NCI-H1930 (cell line): ENCODE data around the gene PHKG2.
"Not testable (repeated sequence)": the region's sequence is repeated elsewhere in the genome, so short reads cannot be mapped to it uniquely, and the experiment has no call there.

Source experiments
- DNase-seq, 2 experiments: peaks; one replicate each; lab custom pipeline; 2025; lab: John Stamatoyannopoulos, UW

Gene PHKG2, protein sequence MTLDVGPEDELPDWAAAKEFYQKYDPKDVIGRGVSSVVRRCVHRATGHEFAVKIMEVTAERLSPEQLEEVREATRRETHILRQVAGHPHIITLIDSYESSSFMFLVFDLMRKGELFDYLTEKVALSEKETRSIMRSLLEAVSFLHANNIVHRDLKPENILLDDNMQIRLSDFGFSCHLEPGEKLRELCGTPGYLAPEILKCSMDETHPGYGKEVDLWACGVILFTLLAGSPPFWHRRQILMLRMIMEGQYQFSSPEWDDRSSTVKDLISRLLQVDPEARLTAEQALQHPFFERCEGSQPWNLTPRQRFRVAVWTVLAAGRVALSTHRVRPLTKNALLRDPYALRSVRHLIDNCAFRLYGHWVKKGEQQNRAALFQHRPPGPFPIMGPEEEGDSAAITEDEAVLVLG

DNA sequence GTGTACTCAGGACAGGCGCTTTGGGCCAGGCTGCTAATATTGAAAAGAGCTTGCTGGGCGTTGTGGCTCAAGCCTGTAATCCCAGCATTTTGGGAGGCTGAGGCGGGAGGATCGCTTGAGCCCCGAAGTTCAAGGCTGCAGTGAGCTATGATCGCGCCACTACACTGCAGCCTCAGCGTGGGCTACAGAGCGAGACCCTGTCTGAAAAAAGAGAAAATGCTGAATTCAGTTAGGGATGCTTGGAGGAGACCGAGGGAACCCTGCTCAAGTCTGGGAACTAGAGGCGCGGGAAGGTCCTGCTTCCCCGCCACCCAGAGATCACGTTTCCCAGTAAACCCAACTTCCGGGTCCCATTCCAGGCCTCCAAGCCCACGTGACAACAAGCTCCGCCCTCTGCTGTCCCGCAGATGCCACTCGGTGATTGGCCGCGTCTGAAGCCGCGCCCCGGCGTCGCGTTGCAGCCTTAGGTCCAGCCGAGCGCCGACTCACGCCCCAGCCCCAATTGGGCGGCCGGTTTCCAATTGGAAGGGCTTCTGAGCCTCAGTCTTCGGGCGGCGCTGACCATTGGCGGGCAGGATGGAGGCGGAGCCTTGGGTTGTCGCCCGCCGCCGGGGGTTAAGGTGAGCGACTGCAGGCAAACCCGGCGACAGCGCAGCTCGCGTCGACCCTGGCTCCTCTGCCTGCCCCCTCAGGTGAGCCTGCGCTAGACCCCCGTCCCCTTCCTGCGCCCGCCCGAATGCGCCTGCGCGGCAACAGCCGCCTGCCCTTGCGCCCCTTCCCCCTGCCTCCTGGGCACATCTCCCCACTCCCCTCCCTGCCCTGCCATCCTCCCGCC is at the start of gene PHKG2:
Gene PHKG2, plus strand, starts transcription at position 627 of the 835 bp plus-strand sequence. CDS start 396 bp downstream, outside the sequence.
- peak; percentile 100 for DNase-seq

DNA sequence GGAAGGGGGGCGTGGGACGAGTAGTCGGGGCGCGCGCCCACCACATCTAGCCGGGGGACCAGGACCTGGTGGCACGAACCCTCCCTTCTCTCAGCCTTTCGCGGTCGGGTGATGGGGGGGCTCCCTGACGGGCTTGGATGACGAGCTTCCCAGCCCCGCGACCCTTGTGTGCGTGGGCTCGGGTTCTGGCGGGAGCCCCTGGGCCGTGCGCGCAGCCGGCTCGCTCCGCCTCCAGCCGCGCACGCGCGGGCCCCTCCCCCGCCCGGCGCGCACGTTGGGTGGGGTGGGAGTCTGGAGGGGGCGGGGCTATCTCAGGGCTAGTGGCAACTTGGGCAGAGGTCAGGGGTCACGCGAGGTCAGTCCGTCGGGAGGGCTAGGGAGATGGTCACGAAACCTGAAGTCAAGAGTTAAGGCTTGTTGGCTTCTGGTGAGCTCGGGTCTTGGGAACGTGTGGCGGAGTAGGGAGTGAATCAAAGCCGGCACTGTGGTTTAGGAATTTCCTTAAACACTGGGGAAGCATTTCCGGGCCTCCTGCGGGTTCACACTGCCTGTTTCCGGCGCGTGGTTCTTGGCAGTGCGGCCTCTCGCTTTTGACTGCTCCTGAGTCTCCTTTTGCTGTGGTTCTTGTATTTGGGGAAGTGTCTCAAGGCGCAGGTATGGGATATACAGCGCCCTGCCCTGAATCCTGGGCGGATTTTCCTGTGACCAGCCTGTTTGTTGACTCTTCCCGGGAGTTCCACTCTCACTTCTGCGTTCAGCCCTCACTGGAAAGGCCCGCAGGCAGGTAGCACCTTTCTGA is 49.2 kb upstream of the PHKG2 start, which contains the start of gene SRCAP:
Gene SRCAP, plus strand, starts transcription at position 356 of the 799 bp plus-strand sequence. CDS start 1,654 bp downstream, outside the sequence.
- peak; percentile 72 to 85 for DNase-seq

DNA sequence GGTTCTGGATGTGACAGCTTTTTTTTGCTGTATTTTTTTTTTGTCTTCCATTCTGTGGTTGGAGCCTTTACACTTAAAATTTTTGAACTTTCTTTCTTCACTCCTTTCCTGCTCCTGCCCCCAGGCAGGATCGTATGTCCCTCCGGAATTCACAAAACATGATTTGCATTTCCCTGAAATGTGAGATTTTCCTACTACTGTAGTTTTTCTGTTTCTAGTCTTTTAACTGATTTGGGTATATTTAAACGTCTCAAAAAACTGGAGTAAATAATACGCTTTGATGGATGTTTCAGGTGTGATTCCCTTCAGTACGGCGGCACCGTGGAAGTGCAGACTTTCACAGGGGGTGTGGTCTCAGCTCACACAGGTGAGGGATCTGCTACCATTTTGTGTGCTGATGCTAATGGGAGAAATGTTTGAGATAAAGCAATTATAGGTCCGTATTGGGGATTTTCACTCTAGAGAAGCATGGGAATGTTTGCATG is 48.6 kb upstream of the PHKG2 start:
- DNase-seq = no peak

DNA sequence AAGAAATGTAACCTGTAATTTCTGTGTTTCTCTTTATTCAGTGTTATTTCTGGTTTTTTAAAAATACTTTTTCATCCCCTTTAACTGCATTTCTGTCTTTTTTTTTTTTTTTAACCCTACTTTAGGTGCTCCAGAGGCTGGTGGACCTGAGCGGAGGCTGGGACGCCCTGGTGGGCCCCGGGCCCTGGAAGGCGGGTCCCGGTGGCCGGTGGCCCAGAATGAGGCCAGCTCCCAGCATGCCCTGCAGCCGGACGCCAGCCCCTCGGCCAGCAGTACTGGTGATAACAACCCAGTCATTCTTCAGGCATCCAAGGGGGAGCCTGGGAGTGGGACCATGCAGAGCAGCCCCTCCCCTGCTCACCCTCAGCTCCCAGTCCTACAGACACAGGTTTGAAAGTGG is 47.7 kb upstream of the PHKG2 start:
- DNase-seq = no peak

DNA sequence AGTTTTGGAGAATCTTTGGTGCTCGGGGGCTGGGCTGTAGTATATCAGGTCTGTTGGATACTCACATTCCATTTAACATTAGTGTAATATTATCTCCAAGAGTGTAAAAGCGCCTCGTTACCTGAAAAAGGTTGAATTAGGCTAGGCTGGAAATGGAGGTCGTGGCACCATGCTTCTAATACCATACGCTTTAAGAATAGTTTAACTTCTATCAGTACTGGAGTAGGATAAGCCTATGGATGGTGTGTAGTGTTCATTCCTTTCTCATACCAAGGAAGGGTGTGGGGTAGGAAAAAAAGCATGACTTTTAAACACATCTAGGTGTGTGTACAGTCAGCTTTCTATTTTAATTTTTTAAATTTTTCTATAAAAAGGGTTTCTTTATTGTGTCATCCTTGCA is 47.3 kb upstream of the PHKG2 start:
- no peak for DNase-seq

DNA sequence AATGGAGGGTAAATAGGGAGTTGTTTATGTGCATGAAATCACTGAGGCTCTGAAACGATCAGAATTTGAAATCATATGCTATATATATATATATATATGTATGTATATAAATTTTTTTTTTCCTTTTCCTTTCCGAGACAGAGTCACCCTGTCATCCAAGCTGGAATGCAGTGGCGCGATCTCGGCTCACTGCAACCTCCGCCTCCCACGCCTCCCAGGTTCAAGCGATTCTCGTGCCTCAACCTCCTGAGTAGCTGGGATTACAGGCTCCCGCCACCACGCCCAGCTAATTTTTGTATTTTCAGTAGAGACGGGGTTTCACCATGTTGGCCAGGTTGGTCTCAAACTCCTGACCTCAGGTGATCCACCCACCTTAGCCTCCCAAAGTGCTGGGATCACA is 45.2 kb upstream of the PHKG2 start:
- not testable (repeated sequence) for DNase-seq

DNA sequence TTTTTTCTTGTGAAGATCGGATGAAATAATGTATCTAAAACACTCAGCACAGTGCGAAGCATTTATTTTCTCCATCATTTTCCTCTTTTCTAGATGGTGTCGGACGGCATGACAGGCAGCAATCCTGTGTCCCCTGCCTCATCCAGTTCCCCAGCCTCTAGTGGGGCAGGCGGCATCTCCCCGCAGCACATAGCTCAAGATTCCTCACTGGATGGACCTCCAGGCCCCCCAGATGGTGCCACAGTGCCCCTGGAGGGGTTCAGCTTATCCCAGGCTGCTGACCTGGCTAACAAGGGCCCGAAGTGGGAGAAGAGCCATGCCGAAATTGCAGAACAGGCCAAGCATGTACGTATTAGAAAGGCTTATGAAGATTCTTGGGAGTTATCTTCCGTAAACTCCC is 44.3 kb upstream of the PHKG2 start:
- DNase-seq = no peak

DNA sequence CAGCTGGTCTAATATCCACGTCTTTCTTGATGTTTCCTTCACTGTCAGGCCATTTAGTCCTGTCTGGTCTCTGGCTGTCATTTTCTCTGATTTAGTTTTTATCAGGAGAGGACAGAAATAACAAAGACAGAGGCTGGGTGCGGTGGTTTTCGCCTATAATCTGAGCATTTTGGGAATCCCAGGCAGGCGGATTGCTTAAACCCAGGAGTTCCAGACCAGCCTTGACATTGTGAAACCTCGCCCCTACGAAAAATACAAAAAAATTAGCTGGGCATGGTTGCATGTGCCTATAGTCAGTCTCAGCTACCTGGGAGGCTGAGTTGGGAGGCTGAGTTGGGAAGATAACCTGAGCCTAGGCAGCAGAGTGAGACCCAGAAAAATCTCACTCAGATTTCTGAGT is 42.2 kb upstream of the PHKG2 start:
- no peak for DNase-seq

DNA sequence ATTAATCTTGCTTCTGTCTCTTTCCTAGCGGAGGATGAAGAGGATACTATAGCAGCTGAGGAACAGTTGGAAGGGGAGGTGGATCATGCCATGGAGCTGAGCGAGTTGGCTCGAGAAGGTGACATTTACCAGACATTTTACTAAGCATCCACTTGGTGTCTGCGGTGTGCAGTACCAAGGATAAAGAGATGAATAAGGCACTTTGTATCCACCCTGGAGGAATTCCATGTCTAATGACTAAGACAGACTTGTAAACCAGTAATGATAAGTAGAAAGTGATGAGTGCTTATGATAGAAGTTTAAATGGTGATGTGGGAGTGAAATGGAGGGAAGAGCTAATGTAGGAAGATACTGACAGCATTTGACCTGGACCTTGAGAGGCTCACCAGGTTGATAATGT is 37.3 kb upstream of the PHKG2 start:
- no peak for DNase-seq

DNA sequence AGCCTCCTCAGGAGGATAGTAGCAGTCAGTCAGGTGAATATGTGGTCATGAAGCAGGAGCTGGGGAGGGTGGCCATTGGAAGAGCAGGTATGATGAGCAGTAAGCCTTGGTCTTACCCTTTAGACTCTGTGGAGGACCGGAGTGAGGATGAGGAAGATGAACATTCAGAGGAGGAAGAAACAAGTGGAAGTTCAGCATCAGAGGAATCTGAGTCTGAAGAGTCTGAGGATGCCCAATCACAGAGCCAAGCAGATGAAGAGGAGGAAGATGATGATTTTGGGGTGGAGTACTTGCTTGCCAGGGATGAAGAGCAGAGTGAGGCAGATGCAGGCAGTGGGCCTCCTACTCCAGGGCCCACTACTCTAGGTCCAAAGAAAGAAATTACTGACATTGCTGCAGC is 36.5 kb upstream of the PHKG2 start:
- no peak for DNase-seq

DNA sequence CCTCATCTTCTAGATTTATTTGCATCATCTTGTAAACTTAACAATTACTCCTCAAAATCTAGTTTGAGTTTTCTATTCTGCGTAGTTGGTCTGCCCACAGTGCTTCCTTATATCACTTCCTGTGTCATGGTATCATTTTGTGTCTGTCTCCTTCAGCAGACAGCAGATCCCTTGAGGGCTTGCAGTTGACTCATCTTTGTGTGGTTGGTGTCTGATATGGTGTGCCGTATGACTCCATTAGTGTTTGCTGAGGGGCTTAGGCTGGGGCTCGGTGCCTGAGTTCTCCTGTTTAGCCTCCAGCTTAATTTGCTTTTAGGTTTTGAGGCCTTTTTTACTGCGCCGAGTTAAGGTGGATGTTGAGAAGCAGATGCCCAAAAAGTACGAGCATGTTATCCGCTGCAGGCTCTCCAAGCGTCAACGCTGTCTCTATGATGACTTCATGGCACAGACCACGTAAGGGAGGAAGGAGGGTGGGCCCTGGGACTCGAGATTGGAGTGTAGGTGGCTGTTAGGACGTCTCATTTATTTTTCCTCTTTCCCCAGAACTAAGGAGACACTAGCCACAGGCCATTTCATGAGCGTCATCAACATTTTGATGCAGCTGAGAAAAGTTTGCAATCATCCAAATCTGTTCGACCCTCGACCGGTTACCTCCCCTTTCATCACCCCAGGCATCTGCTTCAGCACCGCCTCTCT is 32.3 kb upstream of the PHKG2 start:
- no peak for DNase-seq

DNA sequence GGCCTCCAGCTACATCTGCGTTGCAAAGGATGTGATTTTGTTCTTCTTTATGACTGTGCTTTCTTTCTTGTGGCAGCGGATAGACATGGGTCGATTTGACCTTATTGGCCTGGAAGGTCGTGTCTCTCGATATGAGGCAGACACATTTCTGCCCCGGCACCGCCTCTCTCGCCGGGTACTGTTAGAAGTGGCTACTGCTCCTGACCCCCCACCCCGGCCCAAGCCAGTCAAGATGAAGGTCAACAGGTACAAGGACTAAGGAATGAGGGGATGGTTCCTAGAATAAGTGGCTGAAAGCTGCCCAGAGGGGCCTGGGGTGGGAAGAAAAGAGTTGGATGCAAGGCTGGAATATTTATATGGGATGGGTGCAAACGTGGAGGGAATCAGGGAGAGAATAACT is 28.1 kb upstream of the PHKG2 start:
- no peak for DNase-seq

DNA sequence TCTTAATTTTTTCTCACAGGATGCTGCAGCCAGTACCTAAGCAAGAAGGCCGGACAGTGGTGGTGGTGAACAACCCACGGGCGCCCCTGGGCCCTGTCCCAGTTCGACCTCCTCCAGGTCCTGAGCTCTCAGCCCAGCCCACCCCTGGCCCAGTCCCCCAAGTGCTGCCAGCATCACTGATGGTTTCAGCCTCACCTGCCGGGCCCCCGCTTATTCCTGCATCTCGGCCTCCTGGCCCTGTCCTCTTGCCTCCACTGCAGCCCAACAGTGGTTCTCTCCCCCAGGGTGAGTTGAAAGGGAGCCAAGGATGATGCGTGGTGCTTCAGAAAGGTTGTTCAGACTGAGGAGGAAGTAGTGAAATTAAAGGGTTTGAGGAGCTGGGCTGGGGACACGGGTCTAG is 27.5 kb upstream of the PHKG2 start:
- no peak for DNase-seq

DNA sequence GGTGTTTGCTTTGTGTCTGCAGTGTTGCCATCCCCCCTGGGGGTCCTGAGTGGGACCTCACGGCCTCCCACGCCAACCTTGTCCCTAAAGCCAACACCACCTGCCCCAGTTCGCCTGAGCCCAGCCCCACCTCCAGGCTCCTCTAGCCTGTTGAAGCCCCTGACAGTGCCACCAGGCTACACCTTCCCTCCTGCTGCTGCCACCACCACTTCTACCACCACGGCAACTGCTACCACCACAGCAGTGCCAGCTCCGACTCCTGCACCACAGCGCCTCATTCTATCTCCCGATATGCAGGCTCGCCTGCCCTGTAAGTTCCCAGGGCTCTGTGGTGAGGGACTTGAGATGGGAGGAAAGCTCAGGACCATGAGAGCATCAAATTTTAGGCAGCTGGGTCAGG is 27.1 kb upstream of the PHKG2 start:
- DNase-seq = no peak

DNA sequence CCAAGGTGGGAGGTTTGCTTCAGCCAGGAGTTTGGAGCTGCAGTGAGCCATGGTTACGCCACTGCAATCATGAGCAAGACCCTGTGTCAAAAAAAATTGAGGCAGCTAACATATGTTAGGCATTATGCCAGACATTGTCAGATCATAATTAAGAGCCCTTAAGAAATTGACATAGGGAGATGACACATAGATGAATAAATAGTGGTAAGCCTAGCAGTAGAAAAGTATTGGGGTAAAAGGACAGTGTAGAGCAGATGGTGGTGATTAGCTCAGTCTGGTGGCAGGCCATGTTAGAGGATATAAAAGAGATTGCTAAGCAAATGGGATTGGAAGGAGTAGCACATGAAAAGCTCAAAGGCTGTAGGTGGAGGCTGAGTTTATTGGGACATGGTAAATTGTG is 26.6 kb upstream of the PHKG2 start:
- no peak for DNase-seq

DNA sequence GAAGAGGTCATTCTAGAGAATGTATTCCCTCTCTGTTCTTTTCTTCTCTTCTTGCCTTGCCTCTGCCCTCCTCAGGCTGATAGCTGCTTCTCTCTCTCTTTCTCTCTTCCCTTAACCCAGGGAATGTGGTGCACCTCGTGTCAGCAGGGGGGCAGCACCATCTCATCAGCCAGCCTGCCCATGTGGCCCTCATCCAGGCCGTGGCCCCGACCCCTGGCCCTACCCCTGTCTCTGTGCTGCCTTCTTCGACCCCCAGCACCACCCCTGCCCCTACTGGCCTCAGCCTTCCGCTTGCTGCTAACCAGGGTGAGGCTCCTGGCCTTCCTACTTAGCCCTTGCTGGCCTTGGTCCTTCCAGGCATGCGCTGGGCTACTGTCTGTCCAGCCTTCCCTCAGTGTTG is 25.8 kb upstream of the PHKG2 start:
- DNase-seq = no peak

DNA sequence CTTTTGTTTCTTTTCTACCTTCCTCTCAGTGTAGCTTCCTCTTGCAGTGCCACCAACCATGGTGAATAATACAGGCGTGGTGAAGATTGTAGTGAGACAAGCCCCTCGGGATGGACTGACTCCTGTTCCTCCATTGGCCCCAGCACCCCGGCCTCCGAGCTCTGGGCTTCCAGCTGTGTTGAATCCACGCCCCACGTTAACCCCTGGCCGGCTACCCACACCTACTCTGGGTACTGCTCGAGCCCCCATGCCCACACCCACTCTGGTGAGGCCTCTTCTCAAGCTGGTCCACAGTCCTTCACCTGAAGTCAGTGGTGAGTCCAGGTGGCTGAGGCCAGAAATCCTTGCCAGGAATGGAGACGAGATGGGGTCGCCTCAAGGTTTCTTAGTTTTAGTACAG is 25.3 kb upstream of the PHKG2 start:
- no peak for DNase-seq

DNA sequence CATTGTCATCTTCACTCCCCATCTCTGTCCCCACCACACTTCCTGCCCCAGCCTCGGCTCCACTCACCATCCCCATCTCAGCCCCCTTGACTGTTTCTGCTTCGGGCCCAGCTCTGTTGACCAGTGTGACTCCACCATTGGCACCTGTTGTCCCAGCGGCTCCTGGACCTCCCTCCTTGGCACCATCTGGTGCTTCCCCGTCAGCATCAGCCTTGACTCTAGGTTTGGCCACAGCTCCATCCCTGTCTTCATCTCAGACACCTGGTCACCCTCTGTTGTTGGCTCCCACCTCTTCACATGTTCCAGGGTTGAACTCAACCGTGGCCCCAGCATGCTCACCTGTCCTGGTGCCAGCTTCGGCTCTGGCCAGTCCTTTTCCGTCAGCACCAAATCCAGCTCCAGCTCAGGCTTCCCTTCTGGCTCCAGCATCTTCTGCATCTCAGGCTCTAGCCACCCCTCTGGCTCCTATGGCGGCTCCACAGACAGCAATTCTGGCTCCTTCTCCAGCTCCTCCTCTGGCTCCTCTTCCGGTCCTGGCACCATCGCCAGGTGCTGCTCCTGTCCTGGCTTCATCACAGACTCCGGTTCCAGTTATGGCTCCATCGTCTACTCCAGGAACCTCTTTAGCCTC is 24.4 kb upstream of the PHKG2 start:
- DNase-seq = no peak

DNA sequence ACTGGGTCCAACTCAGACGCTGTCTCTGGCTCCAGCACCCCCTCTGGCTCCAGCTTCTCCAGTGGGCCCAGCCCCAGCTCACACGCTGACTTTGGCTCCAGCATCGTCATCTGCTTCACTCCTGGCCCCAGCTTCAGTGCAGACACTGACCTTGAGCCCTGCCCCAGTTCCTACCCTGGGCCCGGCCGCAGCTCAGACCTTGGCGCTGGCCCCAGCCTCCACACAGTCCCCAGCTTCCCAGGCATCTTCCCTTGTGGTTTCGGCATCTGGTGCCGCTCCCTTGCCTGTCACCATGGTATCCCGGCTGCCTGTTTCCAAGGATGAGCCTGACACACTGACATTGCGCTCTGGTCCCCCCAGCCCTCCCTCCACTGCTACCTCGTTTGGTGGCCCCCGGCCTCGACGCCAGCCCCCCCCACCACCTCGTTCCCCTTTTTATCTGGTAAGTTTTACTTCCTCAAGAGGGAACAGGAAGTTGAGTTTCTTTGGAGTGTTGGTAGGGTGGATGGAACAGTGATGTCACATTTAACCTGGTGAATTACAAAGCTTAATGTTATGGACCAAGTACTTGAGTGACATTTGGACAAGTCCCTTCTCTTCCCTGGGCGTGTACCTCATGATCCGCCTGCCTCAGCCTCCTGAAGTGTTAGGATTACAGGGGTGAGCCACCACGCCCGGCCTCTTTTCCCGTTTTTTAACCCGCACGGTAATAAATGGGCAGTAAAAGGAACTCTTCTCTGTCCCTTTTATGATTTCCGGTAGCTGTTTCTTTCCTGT is 23.4 kb upstream of the PHKG2 start:
- DNase-seq = no peak

DNA sequence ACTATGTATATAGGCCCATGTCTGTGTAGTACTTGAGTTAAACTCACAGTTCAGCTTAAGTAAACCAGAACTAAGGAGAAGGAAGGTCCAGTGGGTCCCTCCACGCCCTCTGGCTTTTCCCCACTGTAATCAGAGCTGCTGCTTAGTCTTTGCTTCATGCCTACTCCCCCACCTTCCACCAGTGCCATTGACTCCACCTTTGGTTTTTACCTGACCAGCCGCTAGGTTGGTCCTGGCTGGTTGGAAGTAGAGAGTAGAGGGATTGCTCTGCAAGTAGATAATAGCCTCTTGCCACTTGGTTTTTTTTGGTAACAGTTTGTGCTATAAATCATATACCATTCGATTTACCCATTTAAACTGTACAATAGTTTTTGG is 22.8 kb upstream of the PHKG2 start:
- DNase-seq = no peak
